Measurements from ENCODE around the gene UBTF. TPM values are rescaled to one million over a fixed set of nuclear protein-coding genes. Genes with fewer than 3 reads are reported as not detected.

Gene UBTF
- total and polyA plus RNA-seq, 9 of the 15 experiments (the other 6 are each of a cell fraction or from before 2014, with no cell fraction given) = 1.2 to 113 (median 83.6) TPM

DNA sequence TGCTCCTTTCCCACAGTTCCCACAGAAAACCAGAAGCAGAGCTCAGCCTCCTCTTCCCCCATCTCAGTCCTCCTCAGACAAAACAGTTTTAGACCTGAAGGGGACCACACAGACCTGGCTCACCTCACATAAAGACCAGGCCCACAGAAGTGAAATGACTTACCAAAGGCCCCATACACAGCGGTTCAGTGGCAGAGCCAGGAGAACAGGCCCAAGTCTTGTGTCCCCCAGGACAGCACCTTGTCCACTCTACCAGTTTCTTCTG lies 5.3 kb downstream of the UBTF start (continued):
- TF ChIP-seq, protein P1, sequence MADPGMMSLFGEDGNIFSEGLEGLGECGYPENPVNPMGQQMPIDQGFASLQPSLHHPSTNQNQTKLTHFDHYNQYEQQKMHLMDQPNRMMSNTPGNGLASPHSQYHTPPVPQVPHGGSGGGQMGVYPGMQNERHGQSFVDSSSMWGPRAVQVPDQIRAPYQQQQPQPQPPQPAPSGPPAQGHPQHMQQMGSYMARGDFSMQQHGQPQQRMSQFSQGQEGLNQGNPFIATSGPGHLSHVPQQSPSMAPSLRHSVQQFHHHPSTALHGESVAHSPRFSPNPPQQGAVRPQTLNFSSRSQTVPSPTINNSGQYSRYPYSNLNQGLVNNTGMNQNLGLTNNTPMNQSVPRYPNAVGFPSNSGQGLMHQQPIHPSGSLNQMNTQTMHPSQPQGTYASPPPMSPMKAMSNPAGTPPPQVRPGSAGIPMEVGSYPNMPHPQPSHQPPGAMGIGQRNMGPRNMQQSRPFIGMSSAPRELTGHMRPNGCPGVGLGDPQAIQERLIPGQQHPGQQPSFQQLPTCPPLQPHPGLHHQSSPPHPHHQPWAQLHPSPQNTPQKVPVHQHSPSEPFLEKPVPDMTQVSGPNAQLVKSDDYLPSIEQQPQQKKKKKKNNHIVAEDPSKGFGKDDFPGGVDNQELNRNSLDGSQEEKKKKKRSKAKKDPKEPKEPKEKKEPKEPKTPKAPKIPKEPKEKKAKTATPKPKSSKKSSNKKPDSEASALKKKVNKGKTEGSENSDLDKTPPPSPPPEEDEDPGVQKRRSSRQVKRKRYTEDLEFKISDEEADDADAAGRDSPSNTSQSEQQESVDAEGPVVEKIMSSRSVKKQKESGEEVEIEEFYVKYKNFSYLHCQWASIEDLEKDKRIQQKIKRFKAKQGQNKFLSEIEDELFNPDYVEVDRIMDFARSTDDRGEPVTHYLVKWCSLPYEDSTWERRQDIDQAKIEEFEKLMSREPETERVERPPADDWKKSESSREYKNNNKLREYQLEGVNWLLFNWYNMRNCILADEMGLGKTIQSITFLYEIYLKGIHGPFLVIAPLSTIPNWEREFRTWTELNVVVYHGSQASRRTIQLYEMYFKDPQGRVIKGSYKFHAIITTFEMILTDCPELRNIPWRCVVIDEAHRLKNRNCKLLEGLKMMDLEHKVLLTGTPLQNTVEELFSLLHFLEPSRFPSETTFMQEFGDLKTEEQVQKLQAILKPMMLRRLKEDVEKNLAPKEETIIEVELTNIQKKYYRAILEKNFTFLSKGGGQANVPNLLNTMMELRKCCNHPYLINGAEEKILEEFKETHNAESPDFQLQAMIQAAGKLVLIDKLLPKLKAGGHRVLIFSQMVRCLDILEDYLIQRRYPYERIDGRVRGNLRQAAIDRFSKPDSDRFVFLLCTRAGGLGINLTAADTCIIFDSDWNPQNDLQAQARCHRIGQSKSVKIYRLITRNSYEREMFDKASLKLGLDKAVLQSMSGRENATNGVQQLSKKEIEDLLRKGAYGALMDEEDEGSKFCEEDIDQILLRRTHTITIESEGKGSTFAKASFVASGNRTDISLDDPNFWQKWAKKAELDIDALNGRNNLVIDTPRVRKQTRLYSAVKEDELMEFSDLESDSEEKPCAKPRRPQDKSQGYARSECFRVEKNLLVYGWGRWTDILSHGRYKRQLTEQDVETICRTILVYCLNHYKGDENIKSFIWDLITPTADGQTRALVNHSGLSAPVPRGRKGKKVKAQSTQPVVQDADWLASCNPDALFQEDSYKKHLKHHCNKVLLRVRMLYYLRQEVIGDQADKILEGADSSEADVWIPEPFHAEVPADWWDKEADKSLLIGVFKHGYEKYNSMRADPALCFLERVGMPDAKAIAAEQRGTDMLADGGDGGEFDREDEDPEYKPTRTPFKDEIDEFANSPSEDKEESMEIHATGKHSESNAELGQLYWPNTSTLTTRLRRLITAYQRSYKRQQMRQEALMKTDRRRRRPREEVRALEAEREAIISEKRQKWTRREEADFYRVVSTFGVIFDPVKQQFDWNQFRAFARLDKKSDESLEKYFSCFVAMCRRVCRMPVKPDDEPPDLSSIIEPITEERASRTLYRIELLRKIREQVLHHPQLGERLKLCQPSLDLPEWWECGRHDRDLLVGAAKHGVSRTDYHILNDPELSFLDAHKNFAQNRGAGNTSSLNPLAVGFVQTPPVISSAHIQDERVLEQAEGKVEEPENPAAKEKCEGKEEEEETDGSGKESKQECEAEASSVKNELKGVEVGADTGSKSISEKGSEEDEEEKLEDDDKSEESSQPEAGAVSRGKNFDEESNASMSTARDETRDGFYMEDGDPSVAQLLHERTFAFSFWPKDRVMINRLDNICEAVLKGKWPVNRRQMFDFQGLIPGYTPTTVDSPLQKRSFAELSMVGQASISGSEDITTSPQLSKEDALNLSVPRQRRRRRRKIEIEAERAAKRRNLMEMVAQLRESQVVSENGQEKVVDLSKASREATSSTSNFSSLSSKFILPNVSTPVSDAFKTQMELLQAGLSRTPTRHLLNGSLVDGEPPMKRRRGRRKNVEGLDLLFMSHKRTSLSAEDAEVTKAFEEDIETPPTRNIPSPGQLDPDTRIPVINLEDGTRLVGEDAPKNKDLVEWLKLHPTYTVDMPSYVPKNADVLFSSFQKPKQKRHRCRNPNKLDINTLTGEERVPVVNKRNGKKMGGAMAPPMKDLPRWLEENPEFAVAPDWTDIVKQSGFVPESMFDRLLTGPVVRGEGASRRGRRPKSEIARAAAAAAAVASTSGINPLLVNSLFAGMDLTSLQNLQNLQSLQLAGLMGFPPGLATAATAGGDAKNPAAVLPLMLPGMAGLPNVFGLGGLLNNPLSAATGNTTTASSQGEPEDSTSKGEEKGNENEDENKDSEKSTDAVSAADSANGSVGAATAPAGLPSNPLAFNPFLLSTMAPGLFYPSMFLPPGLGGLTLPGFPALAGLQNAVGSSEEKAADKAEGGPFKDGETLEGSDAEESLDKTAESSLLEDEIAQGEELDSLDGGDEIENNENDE (IDR thresholded peaks at IDR 0.05; ENCODE audit: low read depth, low read length) = no peak
- TF ChIP-seq, protein P2, sequence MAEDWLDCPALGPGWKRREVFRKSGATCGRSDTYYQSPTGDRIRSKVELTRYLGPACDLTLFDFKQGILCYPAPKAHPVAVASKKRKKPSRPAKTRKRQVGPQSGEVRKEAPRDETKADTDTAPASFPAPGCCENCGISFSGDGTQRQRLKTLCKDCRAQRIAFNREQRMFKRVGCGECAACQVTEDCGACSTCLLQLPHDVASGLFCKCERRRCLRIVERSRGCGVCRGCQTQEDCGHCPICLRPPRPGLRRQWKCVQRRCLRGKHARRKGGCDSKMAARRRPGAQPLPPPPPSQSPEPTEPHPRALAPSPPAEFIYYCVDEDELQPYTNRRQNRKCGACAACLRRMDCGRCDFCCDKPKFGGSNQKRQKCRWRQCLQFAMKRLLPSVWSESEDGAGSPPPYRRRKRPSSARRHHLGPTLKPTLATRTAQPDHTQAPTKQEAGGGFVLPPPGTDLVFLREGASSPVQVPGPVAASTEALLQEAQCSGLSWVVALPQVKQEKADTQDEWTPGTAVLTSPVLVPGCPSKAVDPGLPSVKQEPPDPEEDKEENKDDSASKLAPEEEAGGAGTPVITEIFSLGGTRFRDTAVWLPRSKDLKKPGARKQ (CRISPR knock-in tag; IDR thresholded peaks at IDR 0.05) = no peak
- no peak for TF ChIP-seq SAFB2 (IDR thresholded peaks at IDR 0.05; ENCODE audit: borderline replicate concordance, low read depth, low read length, severe bottlenecking)
- no peak for TF ChIP-seq TAF7 (tag; IDR thresholded peaks at IDR 0.05)
- TF ChIP-seq KDM2B (CRISPR knock-in tag; IDR thresholded peaks at IDR 0.05) = no peak

Measured in K562 (cell line).